K562 (cell line): ENCODE measurements around the gene PDGFC. TPM values are rescaled to one million over a fixed set of nuclear protein-coding genes. Genes with fewer than 3 reads are reported as not detected.

ENCODE experiments used
- ATAC-seq: fragments of 200-7000 bp; cut with Tn5 transposase; 3 replicates; pipeline ENCODE4 v1.9.1; 2020; ENCODE audit warnings: moderate library complexity
- BruUV-seq: library from RNA; stranded (reverse); fragments of 400-500 nt; replicated peaks from 2 replicates; lab custom pipeline; 2021; lab: Mats Ljungman, UMichigan
- CTCF ChIA-PET: fragments of 300-600 bp; formaldehyde crosslinking; extraction: SDS; loops from one replicate; lab custom pipeline; 2021; ENCODE audit warnings: low intra/inter-chr PET ratio; lab: Yijun Ruan, JAX
- POLR2A ChIA-PET: fragments of 300-600, 350-650 bp; sonication (Branson Sonifier 250); formaldehyde crosslinking; extraction: SDS; loops from one replicate; lab custom pipeline; 2021; ENCODE audit warnings: antibody characterized with exemption, inconsistent platforms; lab: Yijun Ruan, JAX
- DNase-seq, 4 experiments: peaks; one replicate each; pipeline versions ENCODE4 v3.0.0 to v3.0.0-alpha.2; 2011 to 2018; ENCODE audit warnings: low spot score in 3 of 4, mixed read lengths in 3 of 4; ENCODE audit errors: extremely low read depth in 1 of 4
- FAIRE-seq: peaks from 2 replicates; lab custom pipeline; 2011; peaks lifted over from hg19 to GRCh38; lab: Jason Lieb, UNC
- H2AFZ ChIP-seq: 2 replicates; pipeline ENCODE4 v1.6.0; 2011; ENCODE audit warnings: low read depth, low read length, control low read depth, inconsistent platforms
- H3K27ac ChIP-seq: fragments of 200-600 bp; 3 replicates; pipeline ENCODE4 v1.8.0; 2011; ENCODE audit warnings: low read depth, mild to moderate bottlenecking, control low read depth, inconsistent platforms, low read length, moderate library complexity, mixed read lengths; ENCODE audit errors: extremely low read depth
- H3K27me3 ChIP-seq, 2 experiments: fragments of 300-600 bp in 1 of 2; 2 replicates in 1 of 2; 3 replicates in 1 of 2; pipeline versions ENCODE4 v1.6.0 to v1.8.0; 2011; ENCODE audit warnings: inconsistent platforms in 2 of 2, low read length in 2 of 2, mild to moderate bottlenecking in 1 of 2, mixed read lengths in 1 of 2, moderate library complexity in 1 of 2; ENCODE audit not compliant: control insufficient read depth in 2 of 2, insufficient read depth in 2 of 2
- H3K36me3 ChIP-seq: fragments of 300-600 bp; 3 replicates; pipeline ENCODE4 v1.8.0; 2011; ENCODE audit warnings: mild to moderate bottlenecking, low read length, inconsistent platforms; ENCODE audit not compliant: control insufficient read depth, insufficient read depth
- H3K4me1 ChIP-seq, 2 experiments: fragments of 200-600 bp in 1 of 2; replicated peaks in 1 of 2; 2 replicates in 1 of 2; 3 replicates in 1 of 2; pipeline versions ENCODE4 v1.5.1 to v1.8.0; 2011; ENCODE audit warnings: inconsistent platforms in 2 of 2, low read length in 2 of 2, mild to moderate bottlenecking in 1 of 2, mixed read lengths in 1 of 2, moderate library complexity in 1 of 2; ENCODE audit not compliant: control insufficient read depth in 2 of 2, insufficient read depth in 2 of 2
- H3K4me2 ChIP-seq: 2 replicates; pipeline ENCODE4 v1.6.1; 2011; ENCODE audit warnings: low read length, control low read depth, inconsistent platforms, mixed read lengths; ENCODE audit not compliant: insufficient read depth
- H3K4me3 ChIP-seq: fragments of 200-600 bp; sonication (generic), shearing (Covaris generic); 2 replicates; pipeline ENCODE4 v1.5.1; 2016; ENCODE audit warnings: control low read depth, inconsistent platforms
- H3K79me2 ChIP-seq: fragments of 200-600 bp; 3 replicates; pipeline ENCODE4 v1.8.0; 2011; ENCODE audit warnings: low read length, inconsistent platforms; ENCODE audit not compliant: control insufficient read depth, insufficient read depth
- H3K9ac ChIP-seq, 2 experiments: 2 replicates each; pipeline versions ENCODE4 v1.6.0 to v1.6.1; 2011; ENCODE audit warnings: low read depth in 2 of 2, low read length in 2 of 2, control low read depth in 1 of 2, inconsistent platforms in 1 of 2, mild to moderate bottlenecking in 1 of 2, mixed read lengths in 1 of 2; ENCODE audit not compliant: insufficient read depth in 1 of 2
- H3K9me1 ChIP-seq: one replicate; pipeline ENCODE4 v1.6.0; 2011; ENCODE audit warnings: inconsistent platforms, mild to moderate bottlenecking, low read length, moderate library complexity; ENCODE audit not compliant: control insufficient read depth, insufficient read depth
- H3K9me3 ChIP-seq: replicated peaks from 2 replicates; pipeline ENCODE4 v1.5.1; 2011; ENCODE audit warnings: low read depth, low read length, inconsistent platforms; ENCODE audit not compliant: control insufficient read depth, insufficient read depth
- H4K20me1 ChIP-seq: replicated peaks from 2 replicates; pipeline ENCODE4 v1.6.1; 2011; ENCODE audit warnings: low read length, inconsistent platforms, mixed read lengths; ENCODE audit not compliant: control insufficient read depth, insufficient read depth
- ATF3 ChIP-seq, 2 experiments: fragments of 450-650 bp in 1 of 2; sonication (generic) in 1 of 2; formaldehyde crosslinking in 1 of 2; IDR thresholded peaks in 1 of 2; conservative IDR thresholded peaks in 1 of 2; 2 replicates each; pipeline versions ENCODE4 v1.6.1 to v1.8.1; 2016 to 2023; ENCODE audit warnings: mild to moderate bottlenecking in 2 of 2, moderate library complexity in 2 of 2, inconsistent platforms in 1 of 2, missing genetic modification reagents in 1 of 2
- CBX8 ChIP-seq: fragments of 200-600 bp; sonication (generic); IDR thresholded peaks from 2 replicates; pipeline ENCODE4 v1.6.1; 2012; ENCODE audit warnings: borderline replicate concordance, mixed run types, low read depth, mild to moderate bottlenecking, moderate library complexity, mixed read lengths, low read length, control low read depth, inconsistent platforms; ENCODE audit not compliant: poor library complexity, severe bottlenecking; ENCODE audit errors: extremely low read depth
- FOXO4 ChIP-seq: fragments of 450-650 bp; formaldehyde crosslinking; IDR thresholded peaks from 2 replicates; pipeline ENCODE4 v1.4.0; 2020; ENCODE audit warnings: mild to moderate bottlenecking, moderate library complexity
- OTX1 ChIP-seq: fragments of 450-650 bp; formaldehyde crosslinking; IDR thresholded peaks from 2 replicates; pipeline ENCODE4 v1.4.0; 2022; ENCODE audit warnings: mild to moderate bottlenecking
- SFPQ ChIP-seq: fragments of 200-400 bp; formaldehyde crosslinking; IDR thresholded peaks from 2 replicates; pipeline ENCODE4 v1.6.1; 2017; ENCODE audit warnings: mild to moderate bottlenecking, low read depth, low read length, moderate library complexity
- ZNF324 ChIP-seq: fragments of 250-450 bp; sonication (Bioruptor Pico); IDR thresholded peaks from 2 replicates; pipeline ENCODE4 v1.4.0; 2020; ENCODE audit warnings: mild to moderate bottlenecking
- ZNF639 ChIP-seq, 2 experiments: fragments of 200-800 bp in 1 of 2; sonication (Bioruptor generic) in 1 of 2; sonication (generic) in 1 of 2; formaldehyde crosslinking in 1 of 2; IDR thresholded peaks in 1 of 2; conservative IDR thresholded peaks in 1 of 2; 2 replicates each; pipeline versions ENCODE4 v1.5.0 to v1.6.1; 2016 to 2020; ENCODE audit warnings: missing compliant biosample characterization in 1 of 2, missing genetic modification characterization in 1 of 2, missing genetic modification reagents in 1 of 2
- ZNF655 ChIP-seq: fragments of 250-450 bp; sonication (Bioruptor Pico); IDR thresholded peaks from 2 replicates; pipeline ENCODE4 v1.5.0; 2021
- WGBS: fragments of 100-300 bp; shearing (Covaris generic); methylation state at CpG from one replicate; pipeline ENCODE4 v1.1.6; 2016; ENCODE audit warnings: low coverage, mixed read lengths; ENCODE audit not compliant: insufficient coverage; ENCODE audit errors: missing lambda C conversion rate; 5-methylcytosine and 5-hydroxymethylcytosine counted together
- in situ Hi-C: fragments of 300-500 bp; cut with MboI; formaldehyde crosslinking; loops from 4 replicates; pipeline ENCODE4 v1.15.0; 2018; ENCODE audit warnings: inconsistent platforms, mixed read lengths
- intact Hi-C: fragments of 100-400 bp; cut with micrococcal nuclease; formaldehyde crosslinking; loops from 2 replicates; pipeline ENCODE4 v1.14.2; 2022
- polyA plus RNA-seq, 8 experiments: library from polyadenylated mRNA; depleted of rRNA in 4 of 8; stranded (reverse) in 5 of 8; unstranded in 3 of 8; fragments of >200 nt; fragmentation: Nextera tagmentation in 2 of 8; fragmentation: Illumina TruSeq in 1 of 8; extraction: Ambion mirVana in 2 of 8; extraction: Trizol in 1 of 8; gene quantifications; 2 replicates each; pipeline versions ENCODE4 v1.2.1 to v1.2.3, GENCODE V29; 2011 to 2014; ENCODE audit warnings: inconsistent platforms in 1 of 8, missing spikeins in 1 of 8
- total RNA-seq, 7 experiments: library from RNA; depleted of rRNA in 6 of 7; stranded (reverse); fragments of >200 nt in 6 of 7; fragmentation: Illumina TruSeq in 2 of 7; extraction: Trizol in 2 of 7; gene quantifications; 2 replicates each; pipeline versions ENCODE4 v1.2.1 to v1.2.3, GENCODE V29; 2011 to 2021; ENCODE audit warnings: low replicate concordance in 1 of 7

PDGFC gene
- total and polyA plus RNA-seq, 9 of the 15 experiments (the other 6 are each of a cell fraction or from before 2014, with no cell fraction given), result not detected

GRCh38 chr4:156815717-156816359 lies 155.8 kb downstream of the PDGFC start (continued):
- TF ChIP-seq ATF3 (IDR thresholded peaks at IDR 0.05), result no peak
- no peak for TF ChIP-seq ATF3 (CRISPR knock-in tag; conservative IDR thresholded peaks at IDR 0.05)

- H3K9ac ChIP-seq, result no peak overlapping the region
- H2AFZ ChIP-seq, result no peak overlapping the region
- in situ Hi-C loops (no loop called here), intact Hi-C loops (no loop called here)
- no peaks in the 10 kb centered on the region for H3K27me3 ChIP-seq
- H3K9me3 ChIP-seq, result no peaks in the 10 kb centered on the region
- no peaks in the 10 kb centered on the region for H3K36me3 ChIP-seq
- no peak overlapping the region for H3K4me2 ChIP-seq
- H3K27ac ChIP-seq, result no peak overlapping the region
- FAIRE-seq, result no peak
- no peaks in the 10 kb centered on the region for H3K4me1 ChIP-seq
- CTCF ChIA-PET, result no interaction called here
- no peaks in the 10 kb centered on the region for H4K20me1 ChIP-seq
- H3K79me2 ChIP-seq, result no peaks in the 10 kb centered on the region
- no peak for ATAC-seq
- H3K4me3 ChIP-seq, result no peak overlapping the region
- 1% methylated on average over 4 of the region's 4 CpGs for WGBS
- no peak for TF ChIP-seq CBX8
- TF ChIP-seq ZNF324 (CRISPR knock-in tag), result no peak
- TF ChIP-seq FOXO4 (CRISPR knock-in tag), result no peak
- no peak for TF ChIP-seq ZNF655 (CRISPR knock-in tag)
- TF ChIP-seq SFPQ, result no peak
- no peak for TF ChIP-seq ZNF639 (CRISPR knock-in tag; conservative IDR thresholded peaks at IDR 0.05 in 1 of 2, IDR thresholded peaks at IDR 0.05 in 1 of 2)
- no peak for TF ChIP-seq OTX1 (CRISPR knock-in tag)
- DNase-seq, result no peak
- H3K9me1 ChIP-seq, result no peaks in the 10 kb centered on the region
- POLR2A ChIA-PET, result no interaction called here
- no TSS peak for BruUV-seq
Observed at GRCh38 chr4:156811963-156812362, 159.6 kb downstream of the PDGFC start.
